CD14-positive monocyte (primary cell): Measurements from ENCODE around the gene APP. TPM values are rescaled to one million over a fixed set of nuclear protein-coding genes. Genes with fewer than 3 reads are reported as not detected.

Experiments
- DNase-seq, 3 donors: peaks; one replicate each; pipeline ENCODE4 v3.0.0-alpha.2; 2011 to 2022
- H2AFZ ChIP-seq: 2 replicates; pipeline ENCODE4 v1.6.0; 2012; ENCODE audit warnings: mild to moderate bottlenecking, low read depth, low read length, inconsistent platforms; ENCODE audit not compliant: insufficient read depth, poor library complexity, severe bottlenecking
- H3K27ac ChIP-seq, 2 donors: 1 replicate in 1 of 2; 2 replicates in 1 of 2; pipeline ENCODE4 v1.5.1; 2012 to 2013; ENCODE audit warnings: low read length in 2 of 2, control low read depth in 1 of 2, inconsistent platforms in 1 of 2, low read depth in 1 of 2, mild to moderate bottlenecking in 1 of 2
- H3K27me3 ChIP-seq, 2 donors: one replicate each; pipeline versions ENCODE4 v1.6.0 to v1.6.1; 2011 to 2013; ENCODE audit warnings: low read length in 2 of 2; ENCODE audit not compliant: control insufficient read depth in 2 of 2, insufficient read depth in 2 of 2
- H3K36me3 ChIP-seq, 2 donors: replicated peaks in 1 of 2; 1 replicate in 1 of 2; 2 replicates in 1 of 2; pipeline versions ENCODE4 v1.5.1 to v1.6.1; 2012 to 2013; ENCODE audit warnings: low read length in 2 of 2, control low read depth in 1 of 2, inconsistent platforms in 1 of 2, mild to moderate bottlenecking in 1 of 2; ENCODE audit not compliant: insufficient read depth in 2 of 2, control insufficient read depth in 1 of 2
- H3K4me1 ChIP-seq, 2 donors: 1 replicate in 1 of 2; 2 replicates in 1 of 2; pipeline versions ENCODE4 v1.5.1 to v1.6.1; 2012 to 2013; ENCODE audit warnings: low read length in 2 of 2, control low read depth in 1 of 2, inconsistent platforms in 1 of 2, mild to moderate bottlenecking in 1 of 2, moderate library complexity in 1 of 2; ENCODE audit not compliant: insufficient read depth in 2 of 2, control insufficient read depth in 1 of 2
- H3K4me2 ChIP-seq: replicated peaks from 2 replicates; pipeline ENCODE3; 2012; ENCODE audit warnings: low read length, moderate library complexity, mild to moderate bottlenecking; ENCODE audit not compliant: poor library complexity, severe bottlenecking; ENCODE audit errors: extremely low read depth
- H3K4me3 ChIP-seq, 3 experiments: fragments of 200-600 bp in 1 of 3; sonication (generic) in 1 of 3; replicated peaks in 1 of 3; 1 replicate in 2 of 3; 2 replicates in 1 of 3; pipeline ENCODE4 v1.5.1; 2011 to 2013; ENCODE audit warnings: low read length in 3 of 3, mild to moderate bottlenecking in 3 of 3, control low read depth in 2 of 3, low read depth in 2 of 3, inconsistent platforms in 1 of 3, moderate library complexity in 1 of 3
- H3K79me2 ChIP-seq: 2 replicates; pipeline ENCODE4 v1.6.0; 2012; ENCODE audit warnings: mild to moderate bottlenecking, control low read depth, inconsistent platforms, low read length, moderate library complexity; ENCODE audit not compliant: insufficient read depth
- H3K9ac ChIP-seq: 2 replicates; pipeline ENCODE4 v1.6.0; 2017; ENCODE audit warnings: low read length, mild to moderate bottlenecking; ENCODE audit not compliant: insufficient read depth, poor library complexity, severe bottlenecking
- H3K9me3 ChIP-seq, 2 donors: replicated peaks in 1 of 2; 1 replicate in 1 of 2; 2 replicates in 1 of 2; pipeline versions ENCODE4 v1.5.1 to v1.6.1; 2012 to 2013; ENCODE audit warnings: low read length in 2 of 2, control low read depth in 1 of 2; ENCODE audit not compliant: control insufficient read depth in 1 of 2, insufficient read depth in 1 of 2
- H4K20me1 ChIP-seq: 2 replicates; pipeline ENCODE4 v1.6.0; 2012; ENCODE audit warnings: mild to moderate bottlenecking, low read length, control low read depth, moderate library complexity; ENCODE audit not compliant: insufficient read depth
- H3K27ac Mint-ChIP-seq, 7 donors: one replicate each; pipeline ENCODE4 v1.8.0; 2020; ENCODE audit warnings: mild to moderate bottlenecking in 7 of 7, mixed read lengths in 7 of 7, moderate library complexity in 6 of 7, inconsistent platforms in 2 of 7
- H3K27me3 Mint-ChIP-seq, 3 donors: one replicate each; pipeline ENCODE4 v1.8.0; 2021 to 2022; ENCODE audit warnings: low read depth in 3 of 3, mild to moderate bottlenecking in 3 of 3, mixed read lengths in 3 of 3, moderate library complexity in 3 of 3, inconsistent platforms in 1 of 3
- H3K36me3 Mint-ChIP-seq, 2 donors: one replicate each; pipeline ENCODE4 v1.8.0; 2020; ENCODE audit warnings: mixed read lengths in 2 of 2, inconsistent platforms in 1 of 2, mild to moderate bottlenecking in 1 of 2
- H3K4me1 Mint-ChIP-seq: one replicate; pipeline ENCODE4 v1.8.0; 2020; ENCODE audit warnings: mild to moderate bottlenecking, mixed read lengths
- H3K4me3 Mint-ChIP-seq, 2 donors: one replicate each; pipeline ENCODE4 v1.8.0; 2020; ENCODE audit warnings: mild to moderate bottlenecking in 2 of 2, mixed read lengths in 2 of 2, moderate library complexity in 1 of 2
- H3K9me3 Mint-ChIP-seq, 7 donors: one replicate each; pipeline ENCODE4 v1.8.0; 2020 to 2022; ENCODE audit warnings: mixed read lengths in 7 of 7, mild to moderate bottlenecking in 6 of 7, moderate library complexity in 6 of 7, inconsistent platforms in 2 of 7
- WGBS: methylation state at CpG from one replicate; pipeline ENCODE4 v1.1.5; 2013; ENCODE audit warnings: missing lambda C conversion rate; ENCODE audit not compliant: insufficient coverage; 5-methylcytosine and 5-hydroxymethylcytosine counted together
- intact Hi-C, 2 donors: fragments of 100-400 bp; cut with micrococcal nuclease; formaldehyde crosslinking; loops; one replicate each; pipeline versions ENCODE4 v1.15.0 to v1.15.1; 2023
- polyA plus RNA-seq, 3 donors: library from polyadenylated mRNA; depleted of rRNA in 1 of 3; unstranded in 2 of 3; stranded (reverse) in 1 of 3; fragments of 300-500 nt in 2 of 3; fragments of >200 nt in 1 of 3; fragmentation: Illumina TruSeq in 2 of 3; gene quantifications; 1 replicate in 2 of 3; 2 replicates in 1 of 3; pipeline ENCODE4 v1.2.3, GENCODE V29; 2012 to 2021
- TF ChIP-seq, protein P1 (sequence below): fragments of 200-600 bp; IDR thresholded peaks from one replicate; pipeline ENCODE4 v1.8.0; 2022; ENCODE audit warnings: antibody characterized with exemption, mild to moderate bottlenecking

APP gene
- polyA plus RNA-seq, 3 donors, result 28.0 to 118 (median 35.1) TPM

DNA sequence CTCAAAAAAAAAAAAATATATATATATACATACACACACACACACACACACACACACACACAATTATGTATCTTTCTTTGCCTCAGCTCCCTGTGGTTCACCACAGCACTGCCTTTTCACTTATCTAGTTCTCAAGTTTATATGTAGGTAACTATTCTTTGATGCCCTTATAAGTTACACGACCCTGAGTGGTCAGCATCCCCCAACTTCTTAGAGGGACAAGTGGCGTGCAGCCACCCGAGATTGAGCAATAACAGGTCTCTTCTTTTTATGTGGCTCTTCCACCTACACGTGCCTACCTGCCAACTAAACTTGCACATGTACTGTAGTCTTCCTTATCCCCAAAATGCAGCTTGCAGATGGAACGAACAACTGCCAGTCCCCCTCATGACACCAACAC is 315.0 kb downstream of the APP start:
- no peaks in the 10 kb centered on the region for H3K4me1 Mint-ChIP-seq
- H3K9me3 Mint-ChIP-seq, result no peaks in the 10 kb centered on the region
- no peak overlapping the region for H3K27ac Mint-ChIP-seq
- Histone ChIP-seq H3K27me3 (no peaks in the 10 kb centered on the region), H3K9me3 (no peaks in the 10 kb centered on the region), H3K4me1 (no peaks in the 10 kb centered on the region), H3K79me2 (no peaks in the 10 kb centered on the region), H3K9ac (no peak overlapping the region), H3K4me2 (no peak overlapping the region), H3K27ac (no peak overlapping the region), H3K4me3 (no peak overlapping the region), H3K36me3 (no peaks in the 10 kb centered on the region), H2AFZ (no peak overlapping the region), H4K20me1 (no peaks in the 10 kb centered on the region)
- intact Hi-C loops, result no loop called here
- H3K36me3 Mint-ChIP-seq, result no peaks in the 10 kb centered on the region
- no peak overlapping the region for H3K4me3 Mint-ChIP-seq
- TF ChIP-seq, protein P1, sequence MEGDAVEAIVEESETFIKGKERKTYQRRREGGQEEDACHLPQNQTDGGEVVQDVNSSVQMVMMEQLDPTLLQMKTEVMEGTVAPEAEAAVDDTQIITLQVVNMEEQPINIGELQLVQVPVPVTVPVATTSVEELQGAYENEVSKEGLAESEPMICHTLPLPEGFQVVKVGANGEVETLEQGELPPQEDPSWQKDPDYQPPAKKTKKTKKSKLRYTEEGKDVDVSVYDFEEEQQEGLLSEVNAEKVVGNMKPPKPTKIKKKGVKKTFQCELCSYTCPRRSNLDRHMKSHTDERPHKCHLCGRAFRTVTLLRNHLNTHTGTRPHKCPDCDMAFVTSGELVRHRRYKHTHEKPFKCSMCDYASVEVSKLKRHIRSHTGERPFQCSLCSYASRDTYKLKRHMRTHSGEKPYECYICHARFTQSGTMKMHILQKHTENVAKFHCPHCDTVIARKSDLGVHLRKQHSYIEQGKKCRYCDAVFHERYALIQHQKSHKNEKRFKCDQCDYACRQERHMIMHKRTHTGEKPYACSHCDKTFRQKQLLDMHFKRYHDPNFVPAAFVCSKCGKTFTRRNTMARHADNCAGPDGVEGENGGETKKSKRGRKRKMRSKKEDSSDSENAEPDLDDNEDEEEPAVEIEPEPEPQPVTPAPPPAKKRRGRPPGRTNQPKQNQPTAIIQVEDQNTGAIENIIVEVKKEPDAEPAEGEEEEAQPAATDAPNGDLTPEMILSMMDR, result no peak
- H3K27me3 Mint-ChIP-seq, result peaks cover 0 to 2% (median 2%) of the 10 kb centered on the region in 3 donors
- no peak for DNase-seq
- 98% methylated on average over 4 of the region's 5 CpGs for WGBS

DNA sequence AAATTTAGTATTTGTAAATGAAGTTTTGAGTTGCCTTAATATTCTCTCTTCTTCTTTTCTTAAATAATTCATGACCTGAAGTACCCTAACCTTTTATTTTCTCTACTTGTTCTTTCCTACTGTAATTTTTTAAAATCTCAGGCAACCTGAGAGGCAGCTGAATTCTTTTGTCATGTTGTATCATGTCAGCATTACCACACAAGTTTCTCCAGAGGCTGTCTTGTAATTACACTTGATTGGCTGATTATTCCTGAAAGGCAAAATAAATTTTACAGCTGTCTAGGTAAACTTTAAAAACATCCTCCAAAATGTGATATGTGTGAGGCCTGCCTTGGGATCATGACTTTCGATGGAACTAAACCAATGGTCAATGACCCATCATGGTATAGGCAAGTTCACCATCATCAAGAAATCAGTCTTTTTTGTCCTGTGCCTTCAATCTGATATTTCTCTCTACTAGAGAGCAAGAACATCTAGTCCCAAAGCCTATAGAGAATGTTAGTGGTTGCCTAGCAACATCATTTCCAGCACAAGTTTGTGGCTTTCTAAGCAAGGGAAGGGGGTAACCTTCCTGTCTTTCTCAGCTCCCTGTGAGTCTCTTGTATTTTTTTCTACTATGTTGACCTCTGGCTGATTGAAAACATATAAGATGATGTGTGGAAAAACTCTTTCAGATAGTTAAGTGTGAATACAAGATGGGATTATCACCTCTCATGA is 320.3 kb downstream of the APP start:
- no peaks in the 10 kb centered on the region for H3K4me1 ChIP-seq
- Mint-ChIP-seq H3K36me3 (no peaks in the 10 kb centered on the region), H3K27me3 (peaks cover 0 to 2% (median 0%) of the 10 kb centered on the region in 3 donors), H3K4me1 (no peaks in the 10 kb centered on the region), H3K9me3 (peaks cover 0 to 16% (median 12%) of the 10 kb centered on the region in 7 donors), H3K4me3 (no peak overlapping the region), H3K27ac (no peak overlapping the region)
- TF ChIP-seq, protein P1, result no peak
- H3K9ac ChIP-seq, result no peak overlapping the region
- H3K27ac ChIP-seq, result no peak overlapping the region
- H3K36me3 ChIP-seq, result no peaks in the 10 kb centered on the region
- H3K4me3 ChIP-seq, result no peak overlapping the region
- no peak overlapping the region for H3K4me2 ChIP-seq
- H4K20me1 ChIP-seq, result no peaks in the 10 kb centered on the region
- no peak for DNase-seq
- no peaks in the 10 kb centered on the region for H3K27me3 ChIP-seq
- no peaks in the 10 kb centered on the region for H3K79me2 ChIP-seq
- no peak overlapping the region for H2AFZ ChIP-seq
- intact Hi-C loops, result no loop called here
- WGBS, result no CpG with 5 or more reads among the region's 1 CpG
- H3K9me3 ChIP-seq, result peaks cover 0 to 10% of the 10 kb centered on the region in 2 donors
